ENCODE results near the gene POLR2B. TPM values are rescaled to one million over a fixed set of nuclear protein-coding genes. Genes with fewer than 3 reads are reported as not detected.
A peak's percentile ranks its signal among the peaks of the same experiment; 100 is the strongest.
"Not testable (repeated sequence)": the region's sequence is repeated elsewhere in the genome, so short reads cannot be mapped to it uniquely, and the experiment has no call there.

Gene POLR2B
- 138 and 174 TPM in 2 replicates for total RNA-seq (2014; rRNA removed; shearing (Covaris generic))

DNA sequence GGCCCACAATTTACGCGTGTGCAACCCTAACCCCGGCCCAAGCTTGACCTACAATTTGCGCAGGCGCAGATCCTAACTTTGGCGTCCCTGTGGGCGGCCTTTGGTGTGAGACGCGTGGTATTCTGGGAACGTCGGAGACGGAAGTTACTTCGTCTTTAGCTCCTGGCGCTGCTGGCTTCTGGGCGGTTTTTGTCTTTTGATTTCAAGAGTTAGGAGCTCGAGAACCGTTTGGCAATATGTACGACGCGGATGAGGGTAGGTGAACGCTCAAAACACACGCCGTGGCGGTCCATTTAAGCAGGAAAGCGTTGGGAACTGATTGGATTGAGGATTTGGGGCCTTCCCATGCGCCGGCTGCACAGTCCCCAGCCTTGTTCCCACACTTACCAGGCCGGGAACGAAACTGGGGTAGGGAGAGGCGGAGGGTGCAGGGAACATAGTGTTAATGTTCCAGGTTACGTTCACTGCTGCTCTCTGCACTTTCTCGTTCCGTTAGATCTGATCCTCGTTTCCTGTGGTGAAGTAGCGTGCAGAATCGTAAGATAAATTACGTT, at the start of gene POLR2B:
Gene POLR2B (plus strand): TSS at position 147 of the 554 bp plus-strand sequence. CDS start 90 bp downstream, at position 237.
- peak; percentile 84 for DNase-seq (ENCODE audit: low spot score)

DNA sequence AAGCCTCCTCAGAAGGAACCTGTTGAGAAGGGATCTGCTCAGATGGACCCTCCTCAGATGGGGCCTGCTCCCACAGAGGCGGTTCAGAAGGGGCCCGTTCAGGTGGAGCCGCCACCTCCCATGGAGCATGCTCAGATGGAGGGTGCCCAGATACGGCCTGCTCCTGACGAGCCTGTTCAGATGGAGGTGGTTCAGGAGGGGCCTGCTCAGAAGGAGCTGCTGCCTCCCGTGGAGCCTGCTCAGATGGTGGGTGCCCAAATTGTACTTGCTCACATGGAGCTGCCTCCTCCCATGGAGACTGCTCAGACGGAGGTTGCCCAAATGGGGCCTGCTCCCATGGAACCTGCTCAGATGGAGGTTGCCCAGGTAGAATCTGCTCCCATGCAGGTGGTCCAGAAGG, 48.1 kb upstream of the POLR2B start:
- no peak for DNase-seq (ENCODE audit: low spot score)

GRCh38 chr4:56931924-56932323, 46.8 kb upstream of the POLR2B start:
- DNase-seq (ENCODE audit: low spot score): no peak

DNA sequence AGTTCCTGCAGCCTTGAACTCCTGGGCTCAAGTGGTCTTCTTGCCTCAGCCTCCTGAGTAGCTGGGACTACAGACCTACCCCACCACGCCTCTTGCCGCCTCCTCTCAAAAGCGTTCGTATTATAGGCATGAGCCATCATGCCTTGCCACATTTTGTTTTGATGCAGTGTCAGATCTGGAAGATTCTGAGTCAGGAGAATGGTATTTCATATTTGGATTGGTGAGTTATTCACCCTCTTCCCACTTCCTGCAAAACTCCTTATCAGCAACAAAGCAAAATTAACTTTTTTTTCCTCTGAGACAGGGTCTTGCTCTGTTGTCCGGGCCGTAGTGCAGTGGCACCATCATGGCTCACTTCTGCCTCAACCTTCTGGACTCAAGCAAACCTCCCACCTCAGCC, 41.4 kb upstream of the POLR2B start:
- DNase-seq (ENCODE audit: low spot score): peak; percentile 89

- DNase-seq (ENCODE audit: low spot score): not testable (repeated sequence)
These were observed 38.9 kb upstream of the POLR2B start for GRCh38 chr4:56939826-56940225.

- no peak for DNase-seq (ENCODE audit: low spot score)
These were observed 38.3 kb upstream of the POLR2B start for GRCh38 chr4:56940403-56940802.

- no peak for DNase-seq (ENCODE audit: low spot score)
These were observed 37.7 kb upstream of the POLR2B start for GRCh38 chr4:56940971-56941370.

DNA sequence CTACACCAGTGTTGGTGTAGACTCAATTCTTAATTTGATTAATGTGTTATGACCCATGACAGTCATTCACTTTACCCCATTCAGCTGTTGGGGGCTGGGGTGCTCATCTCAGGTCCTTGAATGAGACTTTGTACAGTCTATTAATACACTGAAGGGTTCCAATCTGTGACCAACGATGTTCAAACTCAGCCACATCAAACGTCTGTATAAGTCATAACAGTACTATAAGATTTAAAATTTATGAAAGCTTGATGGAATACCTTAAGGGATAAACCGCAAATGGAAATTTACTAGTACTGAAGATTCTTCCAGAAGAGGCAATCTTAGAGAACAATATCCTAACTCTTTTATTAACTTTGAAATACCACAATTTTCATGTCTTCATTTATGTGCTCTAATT, 37.3 kb upstream of the POLR2B start:
- no peak for DNase-seq (ENCODE audit: low spot score)

DNA sequence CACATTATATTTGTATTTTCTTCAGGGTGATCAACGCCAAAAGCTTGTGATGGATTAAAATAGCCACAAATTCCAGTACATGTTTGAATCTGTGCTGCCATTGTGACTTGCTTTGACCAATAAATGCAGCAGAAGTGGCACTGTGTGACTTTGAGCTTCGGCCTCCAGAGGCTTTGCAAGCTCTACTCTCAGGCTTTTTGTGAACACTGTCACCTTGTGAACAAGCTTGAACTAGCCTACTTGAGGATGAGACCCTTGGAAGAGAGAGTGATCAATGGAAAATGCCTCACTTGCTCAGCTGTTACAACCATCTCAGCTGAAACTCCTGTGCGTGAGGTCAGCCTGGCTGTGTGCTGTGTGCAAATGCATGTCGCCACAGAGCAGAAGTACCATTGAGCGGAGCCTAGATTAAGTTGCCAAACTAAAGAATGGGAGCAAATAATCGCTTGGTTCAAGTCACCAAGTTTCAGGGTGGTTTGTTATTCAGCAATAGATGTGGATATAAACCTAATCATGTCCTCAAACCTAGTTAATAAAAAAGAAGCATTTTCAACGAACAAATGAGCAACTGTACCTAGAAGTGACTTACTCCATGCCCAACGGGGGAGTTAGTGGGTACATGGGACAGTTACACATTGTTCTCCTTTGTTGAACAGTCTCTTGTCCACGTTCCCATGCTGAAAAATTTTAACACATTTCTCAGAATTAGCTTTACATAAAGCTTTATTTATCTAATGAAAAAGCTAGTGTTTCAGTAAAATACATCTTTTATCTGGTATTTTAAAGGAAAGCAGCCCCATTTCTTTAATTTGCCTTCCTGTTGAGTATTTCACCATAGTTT, 24.8 kb upstream of the POLR2B start:
- no peak for DNase-seq (ENCODE audit: low spot score)

- peak; percentile 60 for DNase-seq (ENCODE audit: low spot score)
These were observed 20.6 kb upstream of the POLR2B start for GRCh38 chr4:56958111-56958517.

- no peak for DNase-seq (ENCODE audit: low spot score)
These were observed 19.6 kb upstream of the POLR2B start for GRCh38 chr4:56959100-56959499.

GRCh38 chr4:56961107-56961500, 17.6 kb upstream of the POLR2B start:
- DNase-seq (ENCODE audit: low spot score): no peak

DNA sequence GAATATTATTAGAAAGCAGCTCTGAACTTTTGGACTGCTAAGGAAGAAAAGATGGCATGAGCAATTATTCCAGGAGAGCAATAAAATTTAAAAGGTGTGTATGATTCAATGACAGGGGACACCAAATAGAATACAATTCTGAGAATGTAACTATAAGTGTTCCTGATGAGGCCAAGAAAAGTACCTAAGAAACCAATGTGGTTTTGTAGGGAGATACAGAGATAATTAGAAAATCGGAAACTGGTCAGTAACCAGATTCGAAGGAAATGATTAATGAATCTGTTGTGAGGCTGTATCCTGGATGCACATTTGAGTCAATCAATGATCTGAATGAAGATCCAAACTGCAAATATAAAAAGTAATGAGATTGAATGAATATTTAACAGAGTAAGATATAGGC, 7.3 kb upstream of the POLR2B start:
- DNase-seq (ENCODE audit: low spot score): no peak

GRCh38 chr4:56972389-56972788, 6.3 kb upstream of the POLR2B start:
- DNase-seq (ENCODE audit: low spot score): no peak

DNA sequence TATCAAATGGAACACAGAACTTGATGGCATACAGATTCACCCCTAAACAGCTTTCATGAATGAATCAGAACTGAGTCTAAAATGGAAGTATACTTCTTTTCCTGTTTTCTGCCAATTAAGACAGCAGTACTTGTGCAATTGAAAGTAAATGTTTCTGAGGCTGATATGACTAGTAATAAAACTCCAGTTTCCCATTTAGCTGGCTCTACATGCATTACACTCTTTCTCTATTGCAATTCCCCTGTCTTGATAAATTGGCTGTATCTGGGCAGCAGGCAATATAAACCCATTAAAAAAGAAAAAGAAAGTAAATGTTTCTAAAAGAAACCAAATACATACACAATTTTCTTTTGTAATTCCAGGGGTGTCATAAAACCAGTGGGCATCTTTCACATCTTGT, 5.9 kb upstream of the POLR2B start:
- DNase-seq (ENCODE audit: low spot score): no peak

DNA sequence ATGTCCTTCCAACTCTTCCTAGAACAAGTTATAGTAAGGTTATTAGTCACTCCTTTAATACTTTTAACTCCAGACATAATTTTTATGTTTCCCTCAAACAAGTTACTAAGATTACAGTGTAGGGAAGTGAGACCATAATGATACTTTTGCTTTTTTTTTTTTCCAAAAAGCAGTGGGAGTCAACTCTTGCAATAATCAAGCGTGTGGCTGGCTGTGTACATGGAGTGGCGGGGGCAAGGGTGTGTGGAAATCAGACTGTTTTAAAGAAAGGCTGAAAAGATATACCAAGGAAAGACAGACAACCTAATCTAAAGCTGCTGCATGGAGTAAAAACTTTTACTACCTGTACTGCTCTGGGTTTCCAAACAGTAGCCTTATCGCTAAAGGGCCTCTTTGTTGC, 5.4 kb upstream of the POLR2B start:
- no peak for DNase-seq (ENCODE audit: low spot score)

DNA sequence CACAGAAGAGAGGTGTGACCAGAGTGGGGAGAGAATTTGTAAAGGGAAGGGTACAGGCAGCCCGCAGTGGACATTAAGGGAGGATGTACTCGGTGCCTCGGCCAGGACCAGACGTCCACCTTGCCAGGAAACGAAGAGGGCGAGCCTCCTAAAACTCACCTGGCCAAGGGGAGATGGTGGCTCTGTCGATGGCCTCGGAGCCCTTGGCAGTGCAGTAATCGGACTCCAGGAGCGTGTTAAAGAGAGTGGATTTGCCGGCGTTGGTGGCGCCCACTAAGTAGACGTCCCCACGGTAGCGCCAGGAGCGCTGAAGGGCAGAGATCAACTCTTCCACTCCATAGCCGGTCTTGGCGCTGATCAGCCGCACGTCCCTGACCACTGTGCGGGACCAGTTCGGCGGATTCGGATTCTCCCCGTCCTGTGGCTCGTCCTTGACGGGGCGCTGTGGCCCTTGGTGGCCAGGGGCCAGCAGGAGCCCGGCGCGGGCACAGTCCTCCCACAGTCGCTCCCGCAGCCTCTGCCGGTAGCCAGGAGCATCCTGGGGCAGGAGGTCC, 2.3 kb upstream of the POLR2B start:
- DNase-seq (ENCODE audit: low spot score): no peak

DNA sequence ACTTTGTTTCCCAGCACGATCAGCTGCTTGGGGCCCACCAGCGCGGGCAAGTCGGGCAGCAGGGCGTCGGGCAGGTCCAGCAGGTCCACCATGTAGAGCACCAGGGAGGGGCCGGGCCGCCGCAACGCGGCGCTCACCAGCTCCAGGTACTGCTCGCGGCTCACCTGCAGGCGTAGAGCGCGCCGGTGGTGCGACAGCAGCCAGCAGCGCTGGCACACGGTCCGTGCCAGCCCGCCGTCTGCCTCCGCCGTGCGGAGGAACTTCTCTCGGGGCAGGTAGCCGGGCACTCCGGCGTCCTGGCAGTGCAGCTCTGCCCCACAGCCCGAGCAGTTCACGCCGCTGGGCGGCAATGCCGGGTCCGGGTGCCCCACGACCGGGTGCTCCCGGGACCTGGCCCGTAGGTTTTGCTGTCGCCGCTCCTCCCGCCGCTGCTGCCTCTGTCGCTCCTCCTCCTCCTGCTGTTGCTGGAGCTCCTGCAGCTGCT, 1.8 kb upstream of the POLR2B start:
- no peak for DNase-seq (ENCODE audit: low spot score)

- peak; percentile 97 for DNase-seq (ENCODE audit: low spot score)
These were observed 1.2 kb upstream of the POLR2B start, which contains the start of gene NOA1 for GRCh38 chr4:56977321-56978012. TSS of gene NOA1 (minus strand) at chr4:56977606. CDS start at chr4:56977585, 21 bp downstream.

GRCh38 chr4:56979421-56980072, 851 bp downstream of the POLR2B start:
- DNase-seq (ENCODE audit: low spot score): no peak

DNA sequence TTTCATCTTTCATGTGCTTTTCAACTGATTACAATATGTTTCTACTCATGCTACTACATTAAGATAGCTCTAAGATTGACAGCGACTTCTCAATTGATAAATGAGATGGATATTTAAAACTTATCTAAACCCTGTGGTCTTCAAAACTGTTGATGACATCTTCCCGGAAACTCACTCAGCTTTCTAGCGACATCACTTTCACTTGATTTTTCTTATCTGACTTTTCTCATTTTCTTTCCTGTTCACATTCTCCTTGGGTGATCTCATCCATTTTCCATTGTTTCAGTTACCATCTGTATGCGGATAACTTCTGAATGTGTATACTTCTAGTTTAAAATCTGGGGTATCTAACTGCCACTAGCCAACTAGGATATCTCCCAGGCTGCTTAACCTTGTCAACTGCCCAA, 3.1 kb downstream of the POLR2B start:
- peak; percentile 52 for DNase-seq (ENCODE audit: low spot score)

DNA sequence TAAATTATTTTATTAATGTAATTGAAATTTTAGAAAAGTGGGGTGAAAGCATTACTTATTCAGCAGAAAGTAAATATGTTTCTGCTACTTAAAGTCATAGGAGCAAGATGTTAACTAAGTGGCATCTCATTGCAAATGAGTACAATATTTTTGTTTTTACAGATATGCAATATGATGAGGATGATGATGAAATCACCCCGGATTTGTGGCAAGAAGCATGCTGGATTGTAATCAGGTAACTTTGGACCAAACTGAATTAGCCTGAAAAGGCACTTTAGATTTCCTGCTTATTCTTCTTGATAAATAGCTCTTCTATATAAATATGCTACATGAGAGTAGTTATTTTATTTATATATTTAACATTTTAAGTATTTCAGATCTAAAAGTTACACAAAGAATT, 7.5 kb downstream of the POLR2B start:
- no peak for DNase-seq (ENCODE audit: low spot score)
